ENCODE results near the gene DNASE2.
A peak's percentile ranks its signal among the peaks of the same experiment; 100 is the strongest.

Gene DNASE2

DNA sequence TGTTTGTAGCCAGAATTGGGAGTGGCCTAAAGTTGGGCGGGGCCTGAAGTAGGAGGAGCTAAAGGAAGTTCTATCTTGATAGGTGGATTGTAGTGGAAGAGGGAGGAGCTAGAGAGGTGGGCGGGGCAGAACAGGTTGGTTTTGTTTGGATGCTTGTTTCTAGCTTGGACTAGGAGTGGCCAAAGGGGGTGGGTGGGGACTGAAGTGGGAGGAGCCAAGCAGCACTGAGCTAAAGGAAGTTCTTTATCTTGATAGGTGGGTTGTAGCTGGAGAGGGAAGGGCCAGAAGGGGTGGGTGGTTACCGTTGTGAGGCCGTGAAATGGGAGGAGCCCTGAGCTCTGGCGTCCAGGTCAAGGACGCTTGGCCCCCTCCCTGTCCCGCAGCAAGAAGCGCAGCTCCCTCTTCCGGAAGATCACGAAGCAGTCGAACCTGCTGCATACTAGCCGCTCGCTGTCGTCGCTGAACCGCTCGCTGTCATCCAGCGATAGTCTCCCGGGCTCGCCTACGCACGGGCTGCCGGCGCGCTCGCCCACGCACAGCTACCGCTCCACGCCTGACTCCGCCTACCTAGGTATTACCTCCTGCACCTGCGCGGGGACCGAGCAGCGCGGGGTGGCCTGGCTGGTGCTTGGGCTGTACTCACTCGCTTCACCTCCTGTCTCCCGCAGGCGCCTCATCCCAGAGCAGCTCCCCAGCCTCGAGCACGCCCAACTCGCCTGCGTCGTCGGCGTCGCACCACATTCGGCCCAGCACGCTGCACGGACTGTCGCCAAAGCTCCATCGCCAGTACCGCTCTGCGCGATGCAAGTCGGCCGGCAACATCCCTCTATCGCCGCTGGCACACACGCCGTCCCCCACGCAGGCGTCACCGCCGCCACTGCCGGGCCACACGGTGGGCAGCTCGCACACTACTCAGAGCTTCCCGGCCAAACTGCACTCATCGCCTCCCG, 8.0 kb downstream of the DNASE2 start:
- ChIA-PET POLR2A (interaction anchor here (0.5 to 3.5 kb wide), 5 partner anchors 7 to 147 kb away, joined by 3 to 16 read pairs (median 5); partner anchors contain the start of genes DNASE2 and GCDH), CTCF (interaction anchor here (1.0 to 5.6 kb wide), 6 partner anchors 9 to 187 kb away, joined by 3 to 36 read pairs (median 6); partner anchors contain the start of gene DNASE2)
- peak; percentile 68 for DNase-seq (ENCODE audit: extremely low spot score)
- TF ChIP-seq, protein P1, sequence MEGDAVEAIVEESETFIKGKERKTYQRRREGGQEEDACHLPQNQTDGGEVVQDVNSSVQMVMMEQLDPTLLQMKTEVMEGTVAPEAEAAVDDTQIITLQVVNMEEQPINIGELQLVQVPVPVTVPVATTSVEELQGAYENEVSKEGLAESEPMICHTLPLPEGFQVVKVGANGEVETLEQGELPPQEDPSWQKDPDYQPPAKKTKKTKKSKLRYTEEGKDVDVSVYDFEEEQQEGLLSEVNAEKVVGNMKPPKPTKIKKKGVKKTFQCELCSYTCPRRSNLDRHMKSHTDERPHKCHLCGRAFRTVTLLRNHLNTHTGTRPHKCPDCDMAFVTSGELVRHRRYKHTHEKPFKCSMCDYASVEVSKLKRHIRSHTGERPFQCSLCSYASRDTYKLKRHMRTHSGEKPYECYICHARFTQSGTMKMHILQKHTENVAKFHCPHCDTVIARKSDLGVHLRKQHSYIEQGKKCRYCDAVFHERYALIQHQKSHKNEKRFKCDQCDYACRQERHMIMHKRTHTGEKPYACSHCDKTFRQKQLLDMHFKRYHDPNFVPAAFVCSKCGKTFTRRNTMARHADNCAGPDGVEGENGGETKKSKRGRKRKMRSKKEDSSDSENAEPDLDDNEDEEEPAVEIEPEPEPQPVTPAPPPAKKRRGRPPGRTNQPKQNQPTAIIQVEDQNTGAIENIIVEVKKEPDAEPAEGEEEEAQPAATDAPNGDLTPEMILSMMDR (IDR thresholded peaks at IDR 0.05; ENCODE audit: control extremely low read depth, extremely low read depth, low read depth, missing control alignments): no peak

DNA sequence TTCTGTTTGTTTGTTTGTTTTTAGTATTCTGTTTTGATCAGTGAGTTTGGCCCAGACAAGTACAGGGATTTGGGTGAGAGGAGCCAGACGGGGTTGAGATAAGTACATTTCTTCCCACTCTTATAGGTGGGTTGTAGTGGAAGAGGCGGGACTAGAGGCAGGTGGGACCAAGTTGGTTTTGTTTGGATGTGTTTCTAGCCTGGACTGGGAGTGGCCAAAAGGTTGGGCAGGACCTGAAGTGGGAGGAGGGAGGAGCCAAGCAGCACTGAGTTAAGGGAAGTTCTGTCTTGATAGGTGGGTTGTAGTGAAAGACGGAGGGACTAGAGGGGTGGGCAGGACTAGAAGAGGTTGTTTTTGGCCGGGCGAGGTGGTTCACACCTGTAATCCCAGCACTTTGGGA, 9.0 kb downstream of the DNASE2 start:
- TF ChIP-seq, protein P1 (IDR thresholded peaks at IDR 0.05; ENCODE audit: control extremely low read depth, extremely low read depth, low read depth, missing control alignments): no peak
- DNase-seq (ENCODE audit: extremely low spot score): no peak
- ChIA-PET CTCF (interaction anchor here (1.0 to 5.6 kb wide), 7 partner anchors 9 to 188 kb away, joined by 3 to 36 read pairs (median 6); partner anchors contain the start of gene DNASE2), POLR2A (interaction anchor here (3.5 kb wide), 1 partner anchor 8 kb away, joined by 16 read pairs; the partner anchor contains the start of gene DNASE2)

DNA sequence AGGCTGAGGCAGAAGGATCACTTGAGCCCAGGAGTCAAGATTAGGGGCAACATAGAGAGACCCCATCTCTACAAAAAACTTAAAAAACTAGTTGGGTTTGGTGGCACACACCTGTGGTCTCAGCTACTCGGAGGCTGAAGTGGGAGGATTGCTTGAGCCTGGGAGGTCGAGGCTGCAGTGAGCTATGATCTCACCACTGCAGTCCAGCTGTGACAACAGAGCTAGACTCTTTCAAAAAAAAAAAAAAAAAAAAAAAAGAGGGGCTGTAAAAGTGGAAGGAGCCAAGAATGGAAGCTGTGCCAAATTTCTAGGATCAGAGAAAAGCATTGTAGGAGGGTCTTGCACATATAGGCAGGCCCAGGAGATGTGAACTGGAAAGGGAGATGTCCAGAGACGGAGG, 9.6 kb downstream of the DNASE2 start:
- ChIA-PET POLR2A (interaction anchor here (3.5 kb wide), 1 partner anchor 9 kb away, joined by 16 read pairs; the partner anchor contains the start of gene DNASE2), CTCF (interaction anchor here (1.0 to 5.6 kb wide), 3 partner anchors 9 to 106 kb away, joined by 3 to 36 read pairs (median 6); partner anchors contain the start of gene DNASE2)
- DNase-seq (ENCODE audit: extremely low spot score): no peak
- TF ChIP-seq, protein P1 (IDR thresholded peaks at IDR 0.05; ENCODE audit: control extremely low read depth, extremely low read depth, low read depth, missing control alignments): no peak

DNA sequence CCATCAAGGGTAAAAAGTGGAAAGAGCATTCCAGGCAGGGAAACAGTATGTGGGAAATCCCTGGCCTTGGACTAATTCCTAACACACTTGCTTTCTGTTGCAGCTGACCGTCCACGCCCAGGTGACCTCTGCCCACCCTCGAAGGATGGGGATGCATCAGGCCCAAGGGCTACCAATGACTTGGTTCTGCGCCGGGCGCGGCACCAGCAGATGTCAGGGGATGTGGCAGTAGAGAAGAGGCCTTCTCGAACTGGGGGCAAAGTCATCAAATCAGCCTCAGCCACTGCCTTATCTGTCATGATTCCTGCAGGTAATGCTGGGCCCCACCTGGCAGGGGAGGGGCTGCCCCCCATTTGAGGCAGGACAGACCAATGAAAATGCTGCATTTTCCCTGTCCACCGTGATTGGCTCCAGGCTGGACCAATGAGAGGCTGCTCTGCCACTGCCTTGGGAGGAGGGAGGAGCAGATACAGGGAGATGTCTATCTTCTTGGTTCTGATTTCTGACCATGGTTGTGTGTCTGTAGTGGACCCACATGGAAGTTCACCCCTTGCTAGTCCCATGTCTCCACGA, 12.6 kb downstream of the DNASE2 start:
- TF ChIP-seq, protein P1 (IDR thresholded peaks at IDR 0.05; ENCODE audit: control extremely low read depth, extremely low read depth, low read depth, missing control alignments): no peak
- ChIA-PET CTCF (interaction anchor here (1.0 to 2.2 kb wide), 3 partner anchors 13 to 97 kb away, joined by 4 to 6 read pairs (median 4); partner anchors contain the start of gene DNASE2), POLR2A (no interaction called here)
- no peak for DNase-seq (ENCODE audit: extremely low spot score)

DNA sequence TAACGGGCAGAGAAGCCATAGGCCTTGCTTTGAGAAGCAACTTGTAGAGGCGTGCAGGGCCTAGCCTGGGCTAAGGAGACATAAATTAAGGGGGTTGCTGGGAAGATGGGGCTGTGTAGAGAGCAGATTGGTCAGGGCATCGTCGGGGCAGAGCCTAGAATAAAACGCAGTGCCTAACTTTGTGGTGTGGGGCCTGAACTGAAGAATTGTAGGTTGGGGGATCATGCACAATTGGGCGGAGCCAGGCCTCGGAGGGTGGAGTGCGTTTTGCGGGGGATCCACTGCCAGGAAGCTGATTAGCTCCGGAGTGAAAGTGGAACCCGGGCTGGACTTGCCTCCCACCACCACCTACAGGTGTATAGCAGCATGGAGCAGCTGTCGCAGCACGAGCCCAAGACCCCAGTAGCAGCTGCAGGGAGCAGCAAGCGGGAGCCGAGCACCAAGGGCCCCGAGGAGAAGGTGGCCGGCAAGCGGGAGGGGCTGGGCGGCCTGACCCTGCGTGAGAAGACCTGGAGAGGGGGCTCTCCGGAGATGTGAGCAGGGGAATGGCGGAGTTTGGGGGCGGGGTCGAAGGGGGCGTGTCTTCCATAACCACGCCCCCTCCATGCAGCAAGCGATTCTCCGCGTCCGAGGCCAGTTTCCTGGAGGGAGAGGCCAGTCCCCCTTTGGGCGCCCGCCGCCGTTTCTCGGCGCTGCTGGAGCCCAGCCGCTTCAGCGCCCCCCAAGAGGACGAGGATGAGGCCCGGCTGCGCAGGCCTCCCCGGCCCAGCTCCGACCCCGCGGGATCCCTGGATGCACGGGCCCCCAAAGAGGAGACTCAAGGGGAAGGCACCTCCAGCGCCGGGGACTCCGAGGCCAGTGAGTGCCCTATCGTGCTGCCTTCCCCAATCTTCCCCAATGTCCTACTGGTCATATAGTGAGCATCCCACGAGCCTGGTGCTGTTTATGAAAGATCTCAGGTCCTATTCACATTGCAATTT, 13.8 kb downstream of the DNASE2 start:
- CTCF ChIA-PET: interaction anchor here (1.0 to 2.2 kb wide), 8 partner anchors 10 to 107 kb away, joined by 3 to 10 read pairs (median 4); partner anchors contain the start of gene DNASE2
- peak; percentile 94 for DNase-seq (ENCODE audit: extremely low spot score)

More for the DNA sequence above, 13.8 kb downstream of the DNASE2 start:
- POLR2A ChIA-PET: interaction anchor here (1.0 kb wide), 1 partner anchor 75 kb away, joined by 3 read pairs; no protein-coding TSS in a partner anchor
- TF ChIP-seq, protein P1 (IDR thresholded peaks at IDR 0.05; ENCODE audit: control extremely low read depth, extremely low read depth, low read depth, missing control alignments): no peak

Measured in GM10248 (cell line).